ENCODE measurements around the gene CDKL1. TPM values are rescaled to one million over a fixed set of nuclear protein-coding genes. Genes with fewer than 3 reads are reported as not detected.

CDKL1 gene
- total RNA-seq, 1 donor = 10.5 TPM

GRCh38 chr14:50397390-50398188 is 908 bp upstream of the CDKL1 start:
- Histone ChIP-seq H4K20me1 (ENCODE audit: insufficient read depth, low read length) (no peaks in the 10 kb centered on the region), H3K27ac (ENCODE audit: low read depth, low read length) (peak overlapping the region; percentile 79), H3K4me1 (ENCODE audit: insufficient read depth, low read length) (peaks cover 34% of the 10 kb centered on the region), H3K4me2 (ENCODE audit: insufficient read depth, low read length) (peak overlapping the region; percentile 95), H3K4me3 (ENCODE audit: insufficient read depth, low read length) (peak overlapping the region; percentile 87), H3K36me3 (ENCODE audit: insufficient read depth, low read length) (no peaks in the 10 kb centered on the region), H3K79me2 (ENCODE audit: insufficient read depth, low read length) (peaks cover 3% of the 10 kb centered on the region), H3K9me3 (ENCODE audit: low read depth, low read length) (no peaks in the 10 kb centered on the region), H2AFZ (ENCODE audit: low read length) (peak overlapping the region; percentile 93), H3K27me3 (ENCODE audit: insufficient read depth, low read length) (no peaks in the 10 kb centered on the region)
- TF ChIP-seq CTCF (IDR thresholded peaks at IDR 0.05; ENCODE audit: extremely low read depth, low read depth, low read length) = no peak
- no peak for DNase-seq (ENCODE audit: insufficient read length, low spot score, missing footprints)

- H3K4me2 ChIP-seq (ENCODE audit: insufficient read depth, low read length) = peak overlapping the region; percentile 95
- no peaks in the 10 kb centered on the region for H4K20me1 ChIP-seq (ENCODE audit: insufficient read depth, low read length)
- DNase-seq (ENCODE audit: insufficient read length, low spot score, missing footprints) = no peak
- peak overlapping the region; percentile 87 for H3K4me3 ChIP-seq (ENCODE audit: insufficient read depth, low read length)
- TF ChIP-seq CTCF (IDR thresholded peaks at IDR 0.05; ENCODE audit: extremely low read depth, low read depth, low read length) = no peak
- no peaks in the 10 kb centered on the region for H3K27me3 ChIP-seq (ENCODE audit: insufficient read depth, low read length)
- no peaks in the 10 kb centered on the region for H3K36me3 ChIP-seq (ENCODE audit: insufficient read depth, low read length)
- peaks cover 32% of the 10 kb centered on the region for H3K4me1 ChIP-seq (ENCODE audit: insufficient read depth, low read length)
- no peak overlapping the region for H2AFZ ChIP-seq (ENCODE audit: low read length)
- peaks cover 3% of the 10 kb centered on the region for H3K79me2 ChIP-seq (ENCODE audit: insufficient read depth, low read length)
- H3K9me3 ChIP-seq (ENCODE audit: low read depth, low read length) = no peaks in the 10 kb centered on the region
- H3K27ac ChIP-seq (ENCODE audit: low read depth, low read length) = peak overlapping the region; percentile 79
Measured at GRCh38 chr14:50395448-50395847, 1.2 kb downstream of the CDKL1 start.

GRCh38 chr14:50394713-50395112 is 2.0 kb downstream of the CDKL1 start:
- H3K9me3 ChIP-seq (ENCODE audit: low read depth, low read length) = no peaks in the 10 kb centered on the region
- H3K27me3 ChIP-seq (ENCODE audit: insufficient read depth, low read length) = no peaks in the 10 kb centered on the region
- H3K4me2 ChIP-seq (ENCODE audit: insufficient read depth, low read length) = no peak overlapping the region
- no peaks in the 10 kb centered on the region for H4K20me1 ChIP-seq (ENCODE audit: insufficient read depth, low read length)
- no peak overlapping the region for H2AFZ ChIP-seq (ENCODE audit: low read length)
- no peak overlapping the region for H3K4me3 ChIP-seq (ENCODE audit: insufficient read depth, low read length)
- H3K36me3 ChIP-seq (ENCODE audit: insufficient read depth, low read length) = no peaks in the 10 kb centered on the region
- no peak for DNase-seq (ENCODE audit: insufficient read length, low spot score, missing footprints)
- H3K79me2 ChIP-seq (ENCODE audit: insufficient read depth, low read length) = peaks cover 3% of the 10 kb centered on the region
- no peak overlapping the region for H3K27ac ChIP-seq (ENCODE audit: low read depth, low read length)
- peaks cover 24% of the 10 kb centered on the region for H3K4me1 ChIP-seq (ENCODE audit: insufficient read depth, low read length)
- TF ChIP-seq CTCF (IDR thresholded peaks at IDR 0.05; ENCODE audit: extremely low read depth, low read depth, low read length) = no peak

DNA sequence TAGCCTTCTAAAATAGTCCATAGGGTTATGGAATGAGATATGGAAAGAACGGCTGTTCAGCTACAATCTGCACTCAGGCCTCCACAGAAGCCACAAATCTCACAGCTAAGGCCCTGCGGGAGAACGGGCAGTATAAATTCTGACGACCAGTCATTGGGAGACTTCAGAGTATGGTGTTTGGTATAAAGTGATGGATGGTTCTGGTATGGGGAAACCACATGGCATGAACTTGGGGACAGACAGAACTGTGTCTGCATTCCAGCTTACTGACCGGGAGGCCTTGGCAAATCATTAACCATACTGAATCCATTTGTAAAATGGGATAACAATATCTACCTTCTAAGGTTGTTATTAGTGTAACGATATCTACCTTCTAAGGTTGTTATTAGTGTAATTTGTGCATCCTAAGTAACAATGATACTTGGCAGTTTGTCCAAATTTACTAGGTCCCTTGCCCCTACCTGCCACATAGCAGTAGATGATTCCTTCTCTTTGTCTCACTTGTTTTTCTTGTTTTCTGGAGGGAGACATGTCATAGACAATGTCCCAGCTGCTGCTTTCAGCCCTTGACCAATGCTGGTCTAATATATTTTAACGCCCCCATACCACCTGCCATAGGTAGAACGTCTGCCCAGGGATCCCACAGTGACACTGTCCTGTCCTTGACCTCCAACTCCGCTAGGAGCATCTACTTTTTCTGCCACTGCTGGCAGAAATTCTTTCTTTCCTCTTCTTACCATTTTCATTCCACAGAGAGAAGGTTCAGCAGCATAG is 6.8 kb downstream of the CDKL1 start:
- no peak overlapping the region for H3K4me2 ChIP-seq (ENCODE audit: insufficient read depth, low read length)
- H4K20me1 ChIP-seq (ENCODE audit: insufficient read depth, low read length) = no peaks in the 10 kb centered on the region
- H3K4me3 ChIP-seq (ENCODE audit: insufficient read depth, low read length) = no peak overlapping the region
- H3K4me1 ChIP-seq (ENCODE audit: insufficient read depth, low read length) = no peaks in the 10 kb centered on the region
- no peaks in the 10 kb centered on the region for H3K27me3 ChIP-seq (ENCODE audit: insufficient read depth, low read length)
- TF ChIP-seq CTCF (IDR thresholded peaks at IDR 0.05; ENCODE audit: extremely low read depth, low read depth, low read length) = no peak
- no peak for DNase-seq (ENCODE audit: insufficient read length, low spot score, missing footprints)
- no peaks in the 10 kb centered on the region for H3K79me2 ChIP-seq (ENCODE audit: insufficient read depth, low read length)
- no peaks in the 10 kb centered on the region for H3K9me3 ChIP-seq (ENCODE audit: low read depth, low read length)
- H3K36me3 ChIP-seq (ENCODE audit: insufficient read depth, low read length) = no peaks in the 10 kb centered on the region
- H2AFZ ChIP-seq (ENCODE audit: low read length) = no peak overlapping the region
- H3K27ac ChIP-seq (ENCODE audit: low read depth, low read length) = no peak overlapping the region

Data from osteoblast (primary cell).